PFSK-1 (cell line): Measurements from ENCODE around the gene SND1.

Experiments used
- FOXP2 ChIP-seq: optimal IDR thresholded peaks from 2 replicates; pipeline ENCODE3; 2011; ENCODE audit warnings: borderline replicate concordance, control low read depth, inconsistent platforms; ENCODE audit not compliant: insufficient read depth; ENCODE audit errors: extremely low read length, extremely low read depth
- POLR2AphosphoS5 ChIP-seq: IDR thresholded peaks from 2 replicates; pipeline ENCODE4 v1.6.1; 2012; ENCODE audit warnings: low read depth, mild to moderate bottlenecking, control low read depth, low read length, moderate library complexity
- SIN3A ChIP-seq: IDR thresholded peaks from 2 replicates; pipeline ENCODE4 v1.6.1; 2012; ENCODE audit warnings: mild to moderate bottlenecking, low read length, moderate library complexity, borderline replicate concordance; ENCODE audit not compliant: insufficient read depth
- TAF1 ChIP-seq: IDR thresholded peaks from 2 replicates; pipeline ENCODE4 v1.6.1; 2012; ENCODE audit warnings: low read length, control low read depth, borderline replicate concordance; ENCODE audit not compliant: insufficient read depth
- TF ChIP-seq, protein P1 (sequence below), 2 experiments: IDR thresholded peaks; 2 replicates each; pipeline versions ENCODE4 v1.6.1 to v1.8.0; 2011 to 2012; ENCODE audit warnings: low read depth in 2 of 2, low read length in 2 of 2, control low read depth in 1 of 2, inconsistent platforms in 1 of 2, mild to moderate bottlenecking in 1 of 2, moderate library complexity in 1 of 2; ENCODE audit not compliant: insufficient read depth in 1 of 2

The SND1 gene

DNA sequence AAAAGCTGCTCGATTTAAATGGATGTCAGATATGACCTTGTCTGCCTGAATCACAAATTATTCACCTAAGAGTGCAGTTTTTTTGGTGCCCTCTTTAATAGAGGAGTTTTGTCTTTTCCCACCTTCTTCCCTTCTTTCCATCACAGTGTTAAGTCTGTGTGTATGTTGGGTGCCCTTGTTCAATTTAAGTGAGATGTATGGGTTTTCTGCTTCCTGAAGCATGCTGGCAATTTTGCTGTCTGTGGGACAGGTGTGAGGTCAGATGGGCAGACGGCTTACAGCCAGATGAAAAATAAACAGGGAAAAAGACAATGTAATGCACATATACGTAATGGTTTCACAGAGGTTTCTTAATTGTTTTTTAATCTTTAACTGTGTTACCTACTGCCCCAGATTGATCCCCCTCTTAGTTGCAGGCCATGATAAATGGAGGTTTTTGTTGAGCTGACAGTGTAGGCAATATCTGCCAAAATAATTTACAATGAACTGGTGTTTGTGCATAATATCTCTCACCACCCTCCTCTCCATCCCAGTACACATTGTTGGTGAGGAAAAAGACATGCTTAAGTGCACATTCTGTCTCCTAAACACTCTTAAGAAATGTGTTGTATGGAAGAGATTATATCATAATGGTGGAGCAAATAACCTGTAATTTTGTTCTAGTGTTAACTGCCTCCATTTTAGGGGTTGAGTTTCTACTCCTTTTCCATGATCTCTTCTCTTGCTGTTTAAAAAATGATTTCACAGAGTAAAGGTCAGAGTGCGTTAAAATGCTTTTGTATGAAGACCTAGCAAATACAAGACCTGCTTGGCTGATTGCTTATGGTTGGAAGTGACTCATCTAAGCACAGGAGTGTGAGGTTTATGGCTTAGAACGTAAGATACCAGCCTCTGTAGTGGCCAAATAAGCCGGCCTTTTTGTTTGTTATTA is 255.4 kb downstream of the SND1 start:
- no peak for TF ChIP-seq TAF1
- no peak for TF ChIP-seq SIN3A
- TF ChIP-seq FOXP2, result no peak

DNA sequence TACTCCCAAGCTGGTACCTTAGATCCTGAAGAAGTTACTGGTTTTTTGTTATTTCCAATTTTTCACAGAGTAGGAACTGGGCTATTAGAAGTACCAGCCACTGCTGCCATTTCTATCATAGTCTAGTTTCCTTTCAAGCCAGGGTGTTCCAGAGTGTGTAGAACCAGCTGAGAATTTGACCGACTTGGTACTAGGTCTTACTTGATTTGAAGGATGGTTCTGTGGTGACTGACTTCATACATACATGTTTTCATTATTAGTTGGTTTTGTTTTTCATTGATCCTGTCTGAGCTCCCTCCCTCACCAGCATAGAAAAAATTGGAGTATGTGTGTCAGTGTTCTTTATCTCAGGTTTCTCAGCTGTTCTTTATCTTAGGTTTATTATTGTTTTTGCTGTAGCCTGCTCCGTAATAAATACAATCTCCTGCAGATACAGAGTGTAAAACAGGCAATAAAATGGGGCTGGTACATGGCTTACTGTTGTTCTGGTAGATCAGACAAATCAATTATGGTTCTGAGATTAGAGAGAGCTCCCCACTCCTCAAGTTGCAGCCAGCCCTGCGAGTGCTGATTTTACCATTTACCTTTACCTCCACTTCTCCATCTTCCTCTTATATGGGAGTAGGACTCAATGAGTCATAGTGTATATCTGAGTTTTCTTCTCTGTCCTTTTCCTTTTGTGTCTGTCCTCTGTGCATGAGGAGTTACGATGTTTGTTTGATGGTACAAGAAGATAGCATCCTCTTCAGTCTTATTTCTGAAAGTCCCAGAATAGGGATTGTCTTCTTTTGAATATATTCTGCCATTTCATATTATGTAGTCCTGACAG is 256.6 kb downstream of the SND1 start:
- TF ChIP-seq FOXP2 (no peak), TAF1 (no peak), SIN3A (no peak), POLR2AphosphoS5 (no peak)
- TF ChIP-seq, protein P1, sequence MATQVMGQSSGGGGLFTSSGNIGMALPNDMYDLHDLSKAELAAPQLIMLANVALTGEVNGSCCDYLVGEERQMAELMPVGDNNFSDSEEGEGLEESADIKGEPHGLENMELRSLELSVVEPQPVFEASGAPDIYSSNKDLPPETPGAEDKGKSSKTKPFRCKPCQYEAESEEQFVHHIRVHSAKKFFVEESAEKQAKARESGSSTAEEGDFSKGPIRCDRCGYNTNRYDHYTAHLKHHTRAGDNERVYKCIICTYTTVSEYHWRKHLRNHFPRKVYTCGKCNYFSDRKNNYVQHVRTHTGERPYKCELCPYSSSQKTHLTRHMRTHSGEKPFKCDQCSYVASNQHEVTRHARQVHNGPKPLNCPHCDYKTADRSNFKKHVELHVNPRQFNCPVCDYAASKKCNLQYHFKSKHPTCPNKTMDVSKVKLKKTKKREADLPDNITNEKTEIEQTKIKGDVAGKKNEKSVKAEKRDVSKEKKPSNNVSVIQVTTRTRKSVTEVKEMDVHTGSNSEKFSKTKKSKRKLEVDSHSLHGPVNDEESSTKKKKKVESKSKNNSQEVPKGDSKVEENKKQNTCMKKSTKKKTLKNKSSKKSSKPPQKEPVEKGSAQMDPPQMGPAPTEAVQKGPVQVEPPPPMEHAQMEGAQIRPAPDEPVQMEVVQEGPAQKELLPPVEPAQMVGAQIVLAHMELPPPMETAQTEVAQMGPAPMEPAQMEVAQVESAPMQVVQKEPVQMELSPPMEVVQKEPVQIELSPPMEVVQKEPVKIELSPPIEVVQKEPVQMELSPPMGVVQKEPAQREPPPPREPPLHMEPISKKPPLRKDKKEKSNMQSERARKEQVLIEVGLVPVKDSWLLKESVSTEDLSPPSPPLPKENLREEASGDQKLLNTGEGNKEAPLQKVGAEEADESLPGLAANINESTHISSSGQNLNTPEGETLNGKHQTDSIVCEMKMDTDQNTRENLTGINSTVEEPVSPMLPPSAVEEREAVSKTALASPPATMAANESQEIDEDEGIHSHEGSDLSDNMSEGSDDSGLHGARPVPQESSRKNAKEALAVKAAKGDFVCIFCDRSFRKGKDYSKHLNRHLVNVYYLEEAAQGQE (IDR thresholded peaks at IDR 0.05; ENCODE audit: insufficient read depth in 1 of 2, low read depth in 2 of 2, low read length in 2 of 2), result no peak

DNA sequence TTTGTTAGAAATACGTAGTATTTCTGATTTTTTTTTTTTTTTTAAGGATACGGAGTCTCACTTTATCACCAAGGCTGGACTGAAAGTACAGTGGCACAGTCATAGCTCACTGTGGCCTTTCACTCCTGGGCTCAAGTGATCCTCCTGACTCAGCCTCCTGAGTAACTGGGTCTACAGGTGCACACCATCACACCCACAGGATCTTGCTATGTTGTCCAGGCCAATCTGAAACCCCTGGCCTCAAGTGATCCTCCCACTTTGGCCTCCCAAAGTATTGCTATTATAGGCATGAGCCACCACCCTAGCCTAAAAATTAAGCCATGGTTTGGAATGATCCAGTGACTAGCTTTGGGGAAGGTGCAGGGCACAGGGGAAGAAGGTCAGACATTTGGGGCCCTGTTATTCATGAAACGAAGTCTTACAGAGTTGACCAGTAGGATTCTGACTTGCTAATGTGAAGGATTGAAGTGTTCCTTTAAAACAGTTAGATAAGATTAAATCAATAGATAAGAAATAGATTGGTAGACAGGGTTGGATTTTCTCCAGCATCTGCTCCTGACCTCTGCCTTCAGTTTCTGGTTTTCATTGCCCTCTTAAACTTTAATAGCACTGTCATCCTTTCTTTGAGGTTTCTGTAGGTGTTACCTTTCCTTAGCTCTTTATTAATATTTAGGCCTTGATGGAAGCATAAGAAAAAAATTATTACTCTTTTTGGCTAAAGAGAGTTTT is 257.6 kb downstream of the SND1 start:
- TF ChIP-seq SIN3A (no peak), TAF1 (no peak), POLR2AphosphoS5 (no peak)

DNA sequence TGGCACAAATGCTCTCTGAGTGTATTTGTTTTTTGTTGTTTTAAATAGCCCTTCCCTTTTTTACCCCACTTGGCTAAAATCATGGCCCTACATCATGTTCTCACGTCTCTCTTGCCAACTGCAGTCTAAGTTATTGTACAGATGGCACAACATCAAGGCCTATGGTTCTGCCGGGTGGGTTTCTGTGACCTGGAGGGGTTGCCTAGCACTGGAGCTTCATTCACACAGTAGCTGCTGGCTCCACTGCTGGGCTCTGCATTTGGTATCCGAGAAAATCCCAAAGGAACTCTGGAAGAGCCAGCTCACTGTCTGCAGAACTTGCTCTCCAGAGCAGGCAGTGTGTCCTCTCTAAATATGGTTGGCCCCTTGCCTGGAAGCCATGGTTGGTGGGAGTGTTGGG is 258.7 kb downstream of the SND1 start:
- TF ChIP-seq, protein P1 (IDR thresholded peaks at IDR 0.05; ENCODE audit: insufficient read depth in 1 of 2, low read depth in 2 of 2, low read length in 2 of 2), result no peak
- TF ChIP-seq TAF1, result no peak
- TF ChIP-seq SIN3A, result no peak
- TF ChIP-seq POLR2AphosphoS5, result no peak
- no peak for TF ChIP-seq FOXP2

DNA sequence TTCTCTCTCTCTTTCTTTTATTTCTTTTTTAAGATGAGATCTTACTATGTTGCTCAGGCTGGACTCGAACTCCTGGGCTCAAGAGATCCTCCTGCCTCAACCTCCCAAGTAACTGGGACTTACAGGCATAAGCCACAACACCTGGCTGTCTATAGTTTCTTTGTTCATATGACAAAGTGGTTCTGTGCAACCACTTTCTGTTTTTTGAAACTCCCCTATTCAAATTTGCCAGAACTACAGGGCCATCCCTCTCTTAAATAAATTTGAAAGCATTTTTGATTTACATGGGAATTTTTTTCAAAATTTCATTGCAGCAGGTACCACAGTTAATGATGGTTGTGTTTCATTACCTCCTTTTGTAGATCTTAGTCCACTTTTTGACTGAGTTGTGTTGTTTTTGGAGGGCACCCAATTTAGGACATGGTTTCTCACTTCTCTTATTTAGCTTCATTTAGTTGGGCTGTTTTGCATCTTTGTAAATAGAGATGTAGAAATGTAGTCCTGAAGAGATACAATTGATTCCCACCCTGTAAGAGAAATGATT is 260.0 kb downstream of the SND1 start:
- TF ChIP-seq POLR2AphosphoS5 (no peak), SIN3A (no peak), FOXP2 (no peak), TAF1 (no peak)
- TF ChIP-seq, protein P1 (IDR thresholded peaks at IDR 0.05; ENCODE audit: insufficient read depth in 1 of 2, low read depth in 2 of 2, low read length in 2 of 2), result no peak
